HG03025 (cell line): Measurements from ENCODE around the gene GTF2I.
A peak's percentile ranks its signal among the peaks of the same experiment; 100 is the strongest.
"Not testable (repeated sequence)": the region's sequence is repeated elsewhere in the genome, so short reads cannot be mapped to it uniquely, and the experiment has no call there.

Experiments
- ATAC-seq: cut with Tn5 transposase; IDR thresholded peaks from one replicate; pipeline ENCODE4 v1.9.1; 2021; ENCODE audit warnings: mild to moderate bottlenecking, moderate library complexity; ENCODE audit not compliant: unreplicated experiment, low FRiP score

GTF2I gene

DNA sequence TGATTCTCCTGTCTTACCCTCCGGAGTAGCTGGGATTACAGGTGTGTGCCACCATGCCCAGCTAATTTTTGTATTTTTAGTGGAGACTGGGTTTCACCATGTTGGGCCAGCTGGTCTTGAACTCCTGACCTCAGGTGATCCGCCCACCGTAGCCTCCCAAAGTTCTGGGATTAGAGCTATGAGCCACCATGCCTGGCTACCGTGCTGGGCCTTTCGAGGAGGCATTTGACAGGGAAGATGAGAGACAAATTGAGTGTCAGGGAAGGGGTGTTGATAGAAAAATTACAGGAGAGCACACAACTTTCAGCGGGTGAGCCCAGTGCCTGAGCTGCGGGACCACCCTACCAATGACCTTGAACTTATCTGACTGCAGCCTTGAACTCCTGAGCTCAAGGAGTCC lies 112.5 kb downstream of the GTF2I start:
- ATAC-seq, result not testable (repeated sequence)

DNA sequence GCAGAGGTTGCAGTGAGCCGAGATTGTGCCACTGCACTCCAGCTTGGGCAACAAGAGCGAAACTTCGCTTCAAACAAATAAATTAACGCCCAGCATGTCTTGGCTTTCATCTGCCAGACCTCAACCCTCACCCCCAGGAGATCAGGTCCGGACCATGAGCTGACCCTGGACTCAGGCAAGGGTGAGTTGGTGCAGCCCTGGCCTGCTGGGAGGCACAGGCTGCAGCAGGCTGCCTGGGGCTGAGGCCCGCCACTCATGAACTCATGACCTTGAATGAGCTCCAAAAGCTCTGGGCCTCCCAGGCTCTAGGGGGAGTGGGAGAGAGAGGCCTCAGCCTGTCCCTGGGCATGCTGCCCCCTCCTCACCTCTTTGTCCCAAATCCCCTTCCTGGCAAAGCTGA lies 114.6 kb downstream of the GTF2I start:
- not testable (repeated sequence) for ATAC-seq

- peak; percentile 72 for ATAC-seq
Measured at GRCh38 chr7:74773760-74774750, 116.5 kb downstream of the GTF2I start, which contains the start of gene NCF1. Gene NCF1 (plus strand): TSS chr7:74774011. CDS start chr7:74774032, 21 bp downstream.

DNA sequence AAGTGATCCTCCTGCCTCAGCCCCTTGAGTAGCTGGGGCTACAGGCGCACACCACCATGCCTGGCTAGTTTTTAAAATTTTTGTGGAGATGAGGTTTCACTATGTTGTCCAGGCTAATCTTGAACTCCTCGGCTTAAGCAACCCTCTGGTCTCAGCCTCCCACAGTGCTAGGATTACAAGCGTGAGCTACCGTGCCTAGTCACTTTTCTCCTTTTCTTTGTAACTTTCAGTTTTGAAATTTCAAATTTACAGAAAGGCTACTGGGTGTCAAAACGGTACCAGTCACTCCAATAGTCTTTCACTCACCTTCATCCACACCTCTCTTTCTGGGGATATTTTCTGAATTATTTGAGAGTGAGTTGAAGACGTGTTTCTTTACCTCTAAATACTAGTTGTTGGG lies 117.6 kb downstream of the GTF2I start:
- not testable (repeated sequence) for ATAC-seq

DNA sequence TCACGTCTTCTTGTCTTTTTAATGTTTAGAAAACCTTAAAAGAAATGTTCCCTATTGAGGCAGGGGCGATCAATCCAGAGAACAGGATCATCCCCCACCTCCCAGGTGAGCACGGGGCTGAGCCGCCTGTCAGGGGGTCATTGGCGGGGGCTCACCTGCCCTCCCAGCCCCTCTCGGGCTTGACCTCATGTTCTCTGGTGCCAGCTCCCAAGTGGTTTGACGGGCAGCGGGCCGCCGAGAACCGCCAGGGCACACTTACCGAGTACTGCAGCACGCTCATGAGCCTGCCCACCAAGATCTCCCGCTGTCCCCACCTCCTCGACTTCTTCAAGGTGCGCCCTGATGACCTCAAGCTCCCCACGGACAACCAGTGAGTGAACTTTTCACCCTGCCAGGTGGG lies 121.5 kb downstream of the GTF2I start:
- not testable (repeated sequence) for ATAC-seq

GRCh38 chr7:74781746-74782145 lies 124.2 kb downstream of the GTF2I start:
- not testable (repeated sequence) for ATAC-seq

- not testable (repeated sequence) for ATAC-seq
Measured at GRCh38 chr7:74783595-74783994, 126.1 kb downstream of the GTF2I start.

- ATAC-seq, result peak; percentile 88
Measured at GRCh38 chr7:74788369-74789150, 131.0 kb downstream of the GTF2I start.

- not testable (repeated sequence) for ATAC-seq
Measured at GRCh38 chr7:74789200-74789736, 131.8 kb downstream of the GTF2I start.

GRCh38 chr7:74797848-74798622 lies 140.5 kb downstream of the GTF2I start:
- not testable (repeated sequence) for ATAC-seq

DNA sequence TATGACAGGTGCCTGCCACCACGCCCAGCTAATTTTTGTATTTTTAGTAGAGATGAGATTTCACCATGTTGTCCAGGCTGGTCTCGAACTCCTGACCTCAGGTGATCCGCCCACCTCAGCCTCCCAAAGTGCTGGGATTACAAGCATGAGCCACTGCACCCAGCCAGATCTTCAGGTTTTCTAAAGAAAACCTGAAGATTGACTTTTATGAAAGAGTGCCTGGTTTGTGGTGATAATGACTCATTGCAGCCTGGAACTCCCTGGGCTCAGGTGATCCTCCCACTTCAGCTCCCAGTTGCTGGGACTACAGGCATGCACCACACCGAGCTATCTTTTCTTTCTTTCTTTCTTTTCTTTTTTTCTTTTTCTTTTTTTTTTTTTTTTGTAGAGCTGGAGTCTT lies 141.1 kb downstream of the GTF2I start:
- ATAC-seq, result not testable (repeated sequence)
